OCI-LY3 (cell line): Measurements from ENCODE around the gene LYG1.

ENCODE experiments used
- H2AFZ ChIP-seq: fragments of 200-600, 300-600 bp; shearing (Covaris generic); 2 replicates; pipeline ENCODE4 v1.6.0; 2014; ENCODE audit warnings: antibody characterized with exemption, low read depth, low read length
- H3K27ac ChIP-seq: fragments of 200-600, 300-600 bp; sonication (generic); 2 replicates; pipeline ENCODE4 v1.5.1; 2014; ENCODE audit warnings: mild to moderate bottlenecking, low read length, moderate library complexity, mixed read lengths
- H3K27me3 ChIP-seq: fragments of 200-600, 300-600 bp; sonication (generic); 2 replicates; pipeline ENCODE4 v1.6.1; 2014; ENCODE audit warnings: low read depth, low read length, mixed read lengths
- H3K36me3 ChIP-seq: fragments of 200-600, 300-600 bp; sonication (generic); replicated peaks from 2 replicates; pipeline ENCODE3; 2014; ENCODE audit warnings: low read depth, low read length, mixed read lengths
- H3K4me1 ChIP-seq: fragments of 300-600, 200-600 bp; sonication (generic); 2 replicates; pipeline ENCODE4 v1.6.1; 2014; ENCODE audit warnings: low read length, mixed read lengths
- H3K4me2 ChIP-seq: fragments of 200-600, 300-600 bp; sonication (generic); 2 replicates; pipeline ENCODE4 v1.6.1; 2014; ENCODE audit warnings: low read length, mixed read lengths
- H3K4me3 ChIP-seq: fragments of 300-600, 200-600 bp; sonication (generic); 2 replicates; pipeline ENCODE4 v1.5.1; 2014; ENCODE audit warnings: antibody characterized with exemption, mild to moderate bottlenecking, low read length, moderate library complexity
- H3K79me2 ChIP-seq: fragments of 300-600, 200-600 bp; shearing (Covaris generic); 2 replicates; pipeline ENCODE4 v1.6.1; 2014; ENCODE audit warnings: mild to moderate bottlenecking, low read length, mixed read lengths
- H3K9ac ChIP-seq: fragments of 300-600, 200-600 bp; shearing (Covaris generic); 2 replicates; pipeline ENCODE4 v1.6.0; 2014; ENCODE audit warnings: mild to moderate bottlenecking, low read length, moderate library complexity
- H3K9me3 ChIP-seq: fragments of 200-600, 300-600 bp; shearing (Covaris generic); 2 replicates; pipeline ENCODE4 v1.6.1; 2014; ENCODE audit warnings: low read length, mixed read lengths; ENCODE audit not compliant: insufficient read depth
- H4K20me1 ChIP-seq: fragments of 200-600, 300-600 bp; sonication (generic); 2 replicates; pipeline ENCODE4 v1.6.1; 2016; ENCODE audit warnings: low read length, mixed read lengths; ENCODE audit not compliant: insufficient read depth
- CTCF ChIP-seq: fragments of 200-600, 300-600 bp; sonication (generic); IDR thresholded peaks from 2 replicates; pipeline ENCODE4 v1.5.1; 2014; ENCODE audit warnings: antibody characterized with exemption, low read length, low read depth
- EZH2phosphoT487 ChIP-seq: fragments of 200-600 bp; shearing (Covaris generic); IDR thresholded peaks from 2 replicates; pipeline ENCODE4 v1.6.1; 2018; ENCODE audit warnings: antibody characterized with exemption, mixed run types, low read depth

Gene LYG1

DNA sequence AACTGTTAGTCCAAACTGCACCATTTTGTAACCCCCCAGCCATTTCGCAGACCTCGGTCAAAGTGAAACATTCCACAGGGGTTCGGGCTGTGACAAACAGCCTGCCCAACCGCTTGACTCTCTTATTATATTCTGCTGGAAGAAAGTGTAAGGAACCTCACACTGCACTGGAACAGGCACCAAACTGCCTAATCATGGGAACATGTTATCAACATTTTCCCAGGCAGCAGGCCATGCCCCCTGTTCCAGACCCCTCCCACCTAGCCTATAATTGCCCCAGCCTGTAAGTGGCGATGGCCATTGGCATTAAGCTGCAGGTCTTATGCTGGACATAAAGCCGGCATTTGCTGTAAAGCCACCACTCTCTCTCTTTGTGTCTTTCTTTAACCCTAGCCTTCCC lies 62.4 kb downstream of the LYG1 start:
- Histone ChIP-seq H3K4me2 (no peak overlapping the region), H3K36me3 (no peaks in the 10 kb centered on the region), H3K4me3 (no peak overlapping the region), H3K79me2 (no peaks in the 10 kb centered on the region), H2AFZ (no peak overlapping the region), H3K27me3 (no peaks in the 10 kb centered on the region), H3K9me3 (no peaks in the 10 kb centered on the region), H3K9ac (no peak overlapping the region), H4K20me1 (no peaks in the 10 kb centered on the region), H3K4me1 (peaks cover 12% of the 10 kb centered on the region), H3K27ac (no peak overlapping the region)
- TF ChIP-seq CTCF (no peak), EZH2phosphoT487 (no peak)
